GM10266 (cell line): ENCODE measurements around the gene MPC1.

Experiments
- DNase-seq: peaks from one replicate; pipeline ENCODE4 v3.0.0; 2012; ENCODE audit errors: extremely low spot score
- TF ChIP-seq, protein P1 (sequence below): IDR thresholded peaks from 2 replicates; pipeline ENCODE4 v1.5.1; 2012; ENCODE audit warnings: mild to moderate bottlenecking, low read depth; ENCODE audit not compliant: control insufficient read depth, insufficient read depth; ENCODE audit errors: missing control alignments

The MPC1 gene

DNA sequence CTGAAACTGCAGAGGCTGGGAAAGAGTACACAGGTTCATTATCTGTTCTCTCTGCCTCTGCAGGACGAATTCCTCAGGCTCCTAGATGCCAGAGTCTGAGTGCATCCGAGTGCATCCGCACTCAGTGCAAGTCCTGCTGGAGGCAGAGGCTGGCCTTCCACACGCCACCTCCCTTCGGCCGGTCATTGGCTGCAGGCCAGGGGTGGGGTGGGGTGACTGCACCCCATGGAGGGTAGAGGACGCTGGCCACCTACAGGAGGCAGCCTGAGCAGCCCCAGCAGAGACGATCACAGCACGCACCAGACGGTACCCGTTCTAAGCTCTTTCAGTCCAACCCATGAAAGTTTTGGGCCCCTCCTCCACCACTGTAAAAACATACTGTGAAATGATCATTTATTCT, 52.1 kb downstream of the MPC1 start:
- DNase-seq: no peak
- TF ChIP-seq, protein P1, sequence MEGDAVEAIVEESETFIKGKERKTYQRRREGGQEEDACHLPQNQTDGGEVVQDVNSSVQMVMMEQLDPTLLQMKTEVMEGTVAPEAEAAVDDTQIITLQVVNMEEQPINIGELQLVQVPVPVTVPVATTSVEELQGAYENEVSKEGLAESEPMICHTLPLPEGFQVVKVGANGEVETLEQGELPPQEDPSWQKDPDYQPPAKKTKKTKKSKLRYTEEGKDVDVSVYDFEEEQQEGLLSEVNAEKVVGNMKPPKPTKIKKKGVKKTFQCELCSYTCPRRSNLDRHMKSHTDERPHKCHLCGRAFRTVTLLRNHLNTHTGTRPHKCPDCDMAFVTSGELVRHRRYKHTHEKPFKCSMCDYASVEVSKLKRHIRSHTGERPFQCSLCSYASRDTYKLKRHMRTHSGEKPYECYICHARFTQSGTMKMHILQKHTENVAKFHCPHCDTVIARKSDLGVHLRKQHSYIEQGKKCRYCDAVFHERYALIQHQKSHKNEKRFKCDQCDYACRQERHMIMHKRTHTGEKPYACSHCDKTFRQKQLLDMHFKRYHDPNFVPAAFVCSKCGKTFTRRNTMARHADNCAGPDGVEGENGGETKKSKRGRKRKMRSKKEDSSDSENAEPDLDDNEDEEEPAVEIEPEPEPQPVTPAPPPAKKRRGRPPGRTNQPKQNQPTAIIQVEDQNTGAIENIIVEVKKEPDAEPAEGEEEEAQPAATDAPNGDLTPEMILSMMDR: no peak

DNA sequence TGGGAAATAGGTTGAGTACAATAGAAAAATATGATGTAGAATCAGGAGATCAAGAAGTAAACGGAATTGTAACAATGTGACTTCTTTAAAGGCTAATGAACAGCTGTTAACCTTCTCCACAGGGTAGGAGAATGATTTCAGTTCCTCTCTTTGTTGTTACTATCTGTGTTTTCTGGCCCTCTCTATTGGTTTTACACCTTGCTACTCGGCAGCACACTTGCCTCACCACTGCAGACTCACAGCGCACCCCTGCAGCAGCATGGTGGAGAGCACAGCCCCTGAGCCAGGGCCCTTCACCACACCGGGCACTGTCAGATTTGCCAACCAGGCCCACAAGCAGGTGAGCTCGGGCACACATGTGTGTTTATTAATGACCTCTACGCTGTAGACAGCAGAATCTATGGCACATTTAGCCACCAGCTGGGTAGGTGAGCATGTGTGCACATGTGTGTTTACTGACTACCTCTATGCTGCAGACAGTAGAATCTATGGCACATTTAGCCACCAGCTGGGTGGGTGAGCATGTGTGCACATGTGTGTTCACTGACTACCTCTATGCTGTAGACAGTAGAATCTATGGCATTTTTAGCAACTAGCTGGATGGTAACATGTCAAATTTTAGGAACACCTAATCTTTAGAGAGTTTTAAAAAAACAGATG, 57.2 kb downstream of the MPC1 start:
- DNase-seq: no peak
- TF ChIP-seq, protein P1: no peak

DNA sequence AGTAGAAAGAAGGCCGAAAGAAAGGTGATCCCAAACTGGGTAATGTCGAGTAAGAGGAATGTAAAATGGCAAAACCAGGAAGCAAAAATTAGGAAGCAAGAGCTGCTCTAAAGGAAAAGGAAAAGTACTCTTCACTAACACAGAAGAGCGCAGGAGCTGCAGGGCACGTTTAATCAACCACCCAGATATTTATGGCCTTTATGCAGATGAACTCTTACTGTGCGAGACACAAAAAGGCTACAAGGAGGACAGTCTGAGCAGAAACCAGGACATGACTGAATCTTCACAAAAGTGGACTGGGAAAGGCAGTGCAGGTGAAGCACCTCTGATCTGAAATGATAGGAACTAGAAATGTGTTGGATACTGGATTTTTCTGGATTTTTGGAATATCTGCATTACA, 59.3 kb downstream of the MPC1 start:
- no peak for DNase-seq
- TF ChIP-seq, protein P1: no peak

DNA sequence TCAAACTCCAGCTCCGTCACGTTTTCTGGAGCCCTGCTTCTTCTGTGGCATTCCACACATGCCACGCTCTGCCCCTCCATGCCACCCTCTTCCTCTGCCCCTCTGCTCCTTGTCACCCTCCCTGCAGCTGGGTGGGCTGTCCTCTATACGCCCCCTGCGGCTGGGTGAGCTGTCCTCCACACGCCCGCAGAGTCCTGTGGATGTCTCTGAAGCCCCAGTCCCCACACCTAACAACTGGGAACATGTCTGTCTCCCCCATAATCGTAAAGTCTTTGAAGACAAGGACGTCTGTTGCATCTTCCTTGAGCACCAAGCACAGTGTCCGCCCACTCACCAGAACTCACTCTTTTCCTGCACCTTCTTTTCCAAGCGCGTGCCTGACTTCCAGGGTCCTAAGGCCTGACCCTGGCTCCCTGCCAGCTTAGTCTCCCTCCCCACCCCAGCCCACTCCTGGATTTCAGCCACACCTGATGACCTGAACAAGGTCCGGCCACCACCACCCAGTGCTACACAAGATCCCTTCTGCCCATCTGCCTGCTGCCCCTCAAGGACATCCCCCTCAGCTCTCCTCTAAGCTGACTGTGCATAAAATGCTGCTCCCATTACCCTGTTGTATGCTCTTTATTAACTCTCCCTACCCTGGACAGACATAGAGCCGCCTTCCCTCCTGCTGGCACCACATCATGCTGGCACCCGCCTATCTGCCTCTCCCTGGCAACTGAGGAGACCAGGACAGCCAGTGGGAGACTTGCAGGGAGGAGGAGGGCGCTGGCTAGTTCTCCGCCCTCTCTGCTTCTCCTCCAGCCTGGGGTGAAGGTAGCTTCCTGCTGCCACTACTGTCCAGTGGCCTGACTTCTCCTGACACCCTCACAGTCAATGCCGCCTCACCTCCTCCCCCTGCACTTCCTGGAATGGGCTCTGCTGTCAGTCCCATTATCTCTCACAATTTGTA, 63.8 kb downstream of the MPC1 start:
- TF ChIP-seq, protein P1: no peak

DNA sequence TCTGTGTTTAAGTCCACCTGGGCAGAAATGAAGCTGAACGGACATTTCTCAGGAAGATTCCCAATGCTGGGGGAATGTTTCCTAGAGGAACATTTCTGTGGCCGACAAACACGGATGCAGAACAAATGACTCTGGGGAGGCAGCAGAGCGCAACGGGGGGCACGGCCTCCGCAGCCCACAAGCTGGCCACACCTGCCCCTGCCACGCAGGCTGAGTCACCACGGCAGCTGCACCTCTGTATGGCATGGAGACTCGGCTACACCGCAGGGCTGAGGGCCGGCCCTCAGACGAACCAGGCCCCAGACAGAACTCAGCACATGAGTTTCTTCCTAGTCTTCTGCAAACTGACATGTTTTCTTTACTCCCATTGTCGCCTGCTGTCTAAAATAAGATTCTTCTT, 64.5 kb downstream of the MPC1 start:
- DNase-seq: no peak
- TF ChIP-seq, protein P1: no peak

More for the DNA sequence above, 63.8 kb downstream of the MPC1 start:
- DNase-seq: no peak

DNA sequence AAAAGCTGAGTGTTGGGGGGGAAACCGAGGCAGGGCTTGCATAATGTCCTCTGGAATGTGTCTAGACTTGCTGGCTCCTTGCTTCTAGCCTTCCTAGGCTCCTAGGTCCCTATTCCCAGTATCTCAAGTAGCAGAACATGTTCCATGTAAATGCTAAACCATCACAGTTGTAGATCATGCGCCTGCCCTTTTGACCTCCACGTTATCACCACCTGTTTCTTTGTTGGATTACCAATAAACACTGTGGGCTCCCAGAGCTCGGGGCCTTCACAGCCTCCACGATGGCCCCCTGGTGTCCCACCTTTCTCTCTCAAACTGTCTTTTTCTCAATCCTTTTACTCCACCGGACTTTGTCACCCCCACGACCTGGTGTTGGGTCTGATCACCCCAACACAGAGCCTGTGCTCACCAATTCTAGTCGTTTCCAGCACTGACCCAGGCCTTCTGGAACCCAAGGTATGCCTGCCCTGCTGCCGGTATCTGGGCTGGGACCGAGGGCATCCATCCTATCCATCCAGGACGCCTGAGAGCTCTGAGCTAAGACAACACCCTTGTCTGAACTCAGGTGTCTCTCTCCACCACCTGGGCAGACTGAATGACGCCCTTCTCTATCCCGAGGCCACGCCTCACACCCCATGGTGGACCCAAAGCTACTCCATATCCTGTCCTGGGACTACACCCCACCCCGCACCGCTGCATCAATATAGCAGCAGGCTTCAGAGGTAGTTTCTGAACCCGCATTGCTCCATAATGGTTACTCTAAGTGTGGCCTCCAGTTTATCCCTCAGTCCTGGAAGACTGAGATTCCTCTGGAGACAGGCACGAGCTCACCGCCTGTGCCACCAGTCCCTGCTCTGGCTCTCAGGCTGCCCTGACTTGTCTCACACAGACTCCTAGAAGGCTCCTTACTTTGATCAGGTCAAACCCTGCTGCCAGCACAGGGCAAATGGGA, 65.2 kb downstream of the MPC1 start:
- no peak for DNase-seq
- TF ChIP-seq, protein P1: no peak
